H1 (cell line): ENCODE data around the gene RBM18. TPM values are rescaled to one million over a fixed set of nuclear protein-coding genes. Genes with fewer than 3 reads are reported as not detected.

ENCODE experiments used
- CTCF ChIA-PET: fragments of 300-600 bp; sonication (Branson Sonifier 250); formaldehyde crosslinking; loops from one replicate; lab custom pipeline; 2021; ENCODE audit not compliant: partially characterized antibody; lab: Charles Lee
- POLR2A ChIA-PET: fragments of 300-600 bp; sonication (Branson Sonifier 250); formaldehyde crosslinking; loops from one replicate; lab custom pipeline; 2021; ENCODE audit warnings: inconsistent platforms; ENCODE audit not compliant: partially characterized antibody; lab: Charles Lee
- DNase-seq, 2 experiments: peaks; one replicate each; pipeline versions ENCODE4 v3.0.0 to v3.0.0-alpha.2; 2010 to 2022; ENCODE audit warnings: low spot score in 2 of 2, low read depth in 1 of 2, mixed read lengths in 1 of 2
- FAIRE-seq: peaks from 2 replicates; lab custom pipeline; 2011; peaks lifted over from hg19 to GRCh38; lab: Jason Lieb, UNC
- H2AFZ ChIP-seq: 2 replicates; pipeline ENCODE4 v1.8.1; 2012; ENCODE audit warnings: low read length, inconsistent platforms
- H2AK5ac ChIP-seq: 2 replicates; pipeline ENCODE4 v1.6.1; 2013; ENCODE audit warnings: low read depth, low read length
- H2BK120ac ChIP-seq: replicated peaks from 2 replicates; pipeline ENCODE3; 2013; ENCODE audit warnings: low read depth, low read length, inconsistent platforms
- H2BK12ac ChIP-seq: 2 replicates; pipeline ENCODE4 v1.6.1; 2013; ENCODE audit warnings: low read depth, low read length
- H2BK15ac ChIP-seq: 2 replicates; pipeline ENCODE4 v1.6.1; 2013; ENCODE audit warnings: low read length
- H2BK20ac ChIP-seq: 2 replicates; pipeline ENCODE4 v1.6.1; 2013; ENCODE audit warnings: low read length
- H2BK5ac ChIP-seq: 2 replicates; pipeline ENCODE4 v1.6.1; 2013; ENCODE audit warnings: low read depth, low read length
- H3K14ac ChIP-seq: 2 replicates; pipeline ENCODE4 v1.6.1; 2013; ENCODE audit warnings: inconsistent platforms; ENCODE audit not compliant: insufficient read length
- H3K18ac ChIP-seq: 2 replicates; pipeline ENCODE4 v1.6.1; 2013; ENCODE audit warnings: low read length; ENCODE audit errors: extremely low read depth
- H3K23ac ChIP-seq: 2 replicates; pipeline ENCODE4 v1.6.1; 2013; ENCODE audit warnings: inconsistent platforms; ENCODE audit not compliant: insufficient read length
- H3K23me2 ChIP-seq: 2 replicates; pipeline ENCODE4 v1.6.1; 2013; ENCODE audit warnings: low read depth, low read length
- H3K27ac ChIP-seq: 2 replicates; pipeline ENCODE4 v1.6.1; 2011; ENCODE audit warnings: low read depth, low read length, inconsistent platforms
- H3K27me3 ChIP-seq, 4 experiments: replicated peaks in 1 of 4; 1 replicate in 1 of 4; 2 replicates in 3 of 4; pipeline versions ENCODE4 v1.6.1 to v1.8.1; 2011 to 2013; ENCODE audit warnings: low read length in 3 of 4, mild to moderate bottlenecking in 3 of 4, inconsistent platforms in 2 of 4, mixed read lengths in 2 of 4, moderate library complexity in 1 of 4; ENCODE audit not compliant: control insufficient read depth in 3 of 4, insufficient read depth in 3 of 4; ENCODE audit errors: extremely low read depth in 1 of 4
- H3K36me3 ChIP-seq, 4 experiments: 2 replicates each; pipeline versions ENCODE4 v1.6.1 to v1.8.1; 2011 to 2013; ENCODE audit warnings: mild to moderate bottlenecking in 4 of 4, low read length in 3 of 4, moderate library complexity in 2 of 4, control low read depth in 1 of 4, inconsistent platforms in 1 of 4; ENCODE audit not compliant: insufficient read depth in 4 of 4, control insufficient read depth in 2 of 4
- H3K4ac ChIP-seq: replicated peaks from 2 replicates; pipeline ENCODE3; 2013; ENCODE audit warnings: low read length, low read depth, mixed read lengths, inconsistent platforms; ENCODE audit not compliant: insufficient read length
- H3K4me1 ChIP-seq, 4 experiments: replicated peaks in 1 of 4; 1 replicate in 1 of 4; 2 replicates in 3 of 4; pipeline versions ENCODE4 v1.6.1 to v1.8.1; 2011 to 2013; ENCODE audit warnings: low read length in 3 of 4, inconsistent platforms in 2 of 4, mixed read lengths in 1 of 4; ENCODE audit not compliant: insufficient read depth in 4 of 4, control insufficient read depth in 3 of 4
- H3K4me2 ChIP-seq, 2 experiments: 2 replicates each; pipeline versions ENCODE4 v1.6.1 to v1.8.1; 2011 to 2013; ENCODE audit warnings: low read depth in 2 of 2, low read length in 2 of 2, control low read depth in 1 of 2, inconsistent platforms in 1 of 2, mild to moderate bottlenecking in 1 of 2; ENCODE audit not compliant: insufficient read depth in 1 of 2
- H3K4me3 ChIP-seq, 4 experiments: fragments of 200-600, 300-600 bp in 1 of 4; sonication (generic), shearing (Covaris generic), sonication (Bioruptor Twin) in 1 of 4; 2 replicates each; pipeline versions ENCODE4 v1.5.1 to v1.8.1; 2011 to 2016; ENCODE audit warnings: low read length in 4 of 4, low read depth in 3 of 4, control low read depth in 2 of 4, inconsistent platforms in 2 of 4, mild to moderate bottlenecking in 2 of 4, mixed read lengths in 1 of 4, moderate library complexity in 1 of 4; ENCODE audit not compliant: insufficient read depth in 2 of 4; ENCODE audit errors: extremely low read depth in 1 of 4
- H3K56ac ChIP-seq: replicated peaks from 2 replicates; pipeline ENCODE3; 2013; ENCODE audit warnings: low read depth, mild to moderate bottlenecking, mixed read lengths, low read length, inconsistent platforms; ENCODE audit not compliant: insufficient read length
- H3K79me1 ChIP-seq: 2 replicates; pipeline ENCODE4 v1.6.1; 2013; ENCODE audit warnings: low read depth, low read length, control low read depth
- H3K79me2 ChIP-seq, 2 experiments: 2 replicates each; pipeline versions ENCODE4 v1.6.1 to v1.8.1; 2012 to 2013; ENCODE audit warnings: low read length in 2 of 2, mild to moderate bottlenecking in 2 of 2, inconsistent platforms in 1 of 2; ENCODE audit not compliant: insufficient read depth in 2 of 2, control insufficient read depth in 1 of 2
- H3K9ac ChIP-seq, 4 experiments: replicated peaks in 1 of 4; 1 replicate in 1 of 4; 2 replicates in 3 of 4; pipeline versions ENCODE4 v1.6.1 to v1.8.1; 2011 to 2013; ENCODE audit warnings: low read depth in 3 of 4, low read length in 3 of 4, control low read depth in 2 of 4, mild to moderate bottlenecking in 2 of 4, moderate library complexity in 2 of 4, inconsistent platforms in 1 of 4; ENCODE audit errors: extremely low read depth in 1 of 4
- H3K9me3 ChIP-seq, 2 experiments: 2 replicates each; pipeline versions ENCODE4 v1.6.1 to v1.8.1; 2012 to 2013; ENCODE audit warnings: mild to moderate bottlenecking in 2 of 2, moderate library complexity in 2 of 2, control low read depth in 1 of 2, inconsistent platforms in 1 of 2, low read depth in 1 of 2, low read length in 1 of 2, mixed read lengths in 1 of 2; ENCODE audit not compliant: insufficient read depth in 2 of 2
- H4K20me1 ChIP-seq, 2 experiments: replicated peaks in 1 of 2; 2 replicates each; pipeline versions ENCODE3 to v1.8.1; 2011 to 2013; ENCODE audit warnings: inconsistent platforms in 2 of 2, low read length in 2 of 2, mild to moderate bottlenecking in 1 of 2; ENCODE audit not compliant: insufficient read depth in 2 of 2, control insufficient read depth in 1 of 2
- H4K5ac ChIP-seq: 2 replicates; pipeline ENCODE4 v1.6.1; 2013; ENCODE audit warnings: low read length, low read depth, mixed read lengths, inconsistent platforms; ENCODE audit not compliant: insufficient read length
- H4K8ac ChIP-seq: 2 replicates; pipeline ENCODE4 v1.8.0; 2013; ENCODE audit warnings: mild to moderate bottlenecking, moderate library complexity, low read length, inconsistent platforms; ENCODE audit not compliant: insufficient read depth; ENCODE audit errors: extremely low read depth
- H4K91ac ChIP-seq: replicated peaks from 2 replicates; pipeline ENCODE3; 2013; ENCODE audit warnings: low read length, mixed read lengths, inconsistent platforms; ENCODE audit not compliant: insufficient read length
- ASH2L ChIP-seq: fragments of 200-600, 300-600 bp; sonication (generic); IDR thresholded peaks from one replicate; pipeline ENCODE4 v1.7.1; 2017; ENCODE audit warnings: low read length
- CTBP2 ChIP-seq: IDR thresholded peaks from 2 replicates; pipeline ENCODE4 v1.7.0; 2011; ENCODE audit warnings: borderline replicate concordance, mild to moderate bottlenecking, moderate library complexity, mixed read lengths, low read length; ENCODE audit not compliant: insufficient read depth, insufficient read length
- GABPA ChIP-seq: IDR thresholded peaks from 2 replicates; pipeline ENCODE4 v1.6.1; 2011; ENCODE audit warnings: mild to moderate bottlenecking, low read length, moderate library complexity, borderline replicate concordance; ENCODE audit not compliant: insufficient read depth
- GTF2F1 ChIP-seq: IDR thresholded peaks from 2 replicates; pipeline ENCODE4 v1.6.1; 2012; ENCODE audit warnings: low read depth, low read length, improper control_type of control experiment, borderline replicate concordance
- POU5F1 ChIP-seq: IDR thresholded peaks from 2 replicates; pipeline ENCODE4 v1.6.1; 2011; ENCODE audit warnings: low read depth, mild to moderate bottlenecking, low read length, moderate library complexity
- SIX5 ChIP-seq: IDR thresholded peaks from 2 replicates; pipeline ENCODE4 v1.6.1; 2011; ENCODE audit warnings: mild to moderate bottlenecking, low read depth, low read length
- SP1 ChIP-seq: IDR thresholded peaks from 2 replicates; pipeline ENCODE4 v1.6.1; 2011; ENCODE audit warnings: low read depth, low read length
- YY1 ChIP-seq: IDR thresholded peaks from 2 replicates; pipeline ENCODE4 v1.6.1; 2011; ENCODE audit warnings: low read depth, mild to moderate bottlenecking, low read length
- WGBS, 2 experiments: shearing (Covaris generic) in 1 of 2; methylation state at CpG; one replicate each; pipeline versions ENCODE4 v1.1.6 to v1.1.7; 2013 to 2015; ENCODE audit warnings: low lambda C conversion rate in 2 of 2, mixed read lengths in 2 of 2, inconsistent platforms in 1 of 2, low coverage in 1 of 2, missing lambda C conversion rate in 1 of 2; ENCODE audit not compliant: insufficient replicate concordance in 2 of 2, insufficient coverage in 1 of 2, insufficient read length in 1 of 2; ENCODE audit errors: extremely low coverage in 1 of 2, missing lambda C conversion rate in 1 of 2; 5-methylcytosine and 5-hydroxymethylcytosine counted together
- polyA plus RNA-seq, 7 experiments: library from polyadenylated mRNA; depleted of rRNA in 3 of 7; stranded (reverse) in 5 of 7; unstranded in 2 of 7; fragments of >200 nt in 5 of 7; fragments of 200-250 nt in 2 of 7; gene quantifications; 1 replicate in 5 of 7; 2 replicates in 1 of 7; 4 replicates in 1 of 7; pipeline versions ENCODE4 v1.2.1 to v1.2.3, GENCODE V29; 2011 to 2013; ENCODE audit warnings: missing spikeins in 2 of 7, mixed read lengths in 2 of 7
- total RNA-seq: library from RNA; stranded (reverse); fragmentation: NEBNext Ultra II Directional; extraction: Animal tissue kit (Norgen Biotek cat#: 25700); gene quantifications from 2 replicates; pipeline ENCODE4 v1.2.1, GENCODE V29; 2021
- TF ChIP-seq, protein P1 (sequence below): IDR thresholded peaks from 2 replicates; pipeline ENCODE4 v1.6.1; 2012; ENCODE audit warnings: low read length, inconsistent platforms
- TF ChIP-seq, protein P2 (sequence below): IDR thresholded peaks from 2 replicates; pipeline ENCODE4 v1.6.1; 2011; ENCODE audit warnings: low read depth, mild to moderate bottlenecking, low read length; ENCODE audit not compliant: insufficient read depth

Gene RBM18
- total and polyA plus RNA-seq, 2 of the 8 experiments (the other 6 are each of a cell fraction or from before 2014, with no cell fraction given) = 5.9 to 14.3 TPM

GRCh38 chr9:122291458-122291857, 26.8 kb upstream of the RBM18 start:
- Histone ChIP-seq H3K4ac (no peak overlapping the region), H4K91ac (no peak overlapping the region), H2BK120ac (no peak overlapping the region), H3K23me2 (no peaks in the 10 kb centered on the region), H2BK15ac (no peak overlapping the region), H3K4me1 (no peaks in the 10 kb centered on the region), H3K14ac (no peak overlapping the region), H2BK20ac (no peak overlapping the region), H3K9me3 (no peaks in the 10 kb centered on the region), H2AK5ac (no peak overlapping the region), H3K79me1 (no peaks in the 10 kb centered on the region), H3K18ac (no peak overlapping the region), H2BK12ac (no peak overlapping the region), H3K4me3 (no peak overlapping the region), H3K36me3 (peaks cover 7 to 32% (median 23%) of the 10 kb centered on the region in 4 experiments), H3K27ac (no peak overlapping the region), H4K5ac (no peak overlapping the region), H4K20me1 (peaks cover 0 to 1% of the 10 kb centered on the region in 2 experiments), H3K23ac (no peak overlapping the region), H2BK5ac (no peak overlapping the region), H3K9ac (no peak overlapping the region), H4K8ac (no peak overlapping the region), H3K27me3 (no peaks in the 10 kb centered on the region), H3K56ac (no peak overlapping the region), H3K79me2 (no peaks in the 10 kb centered on the region), H2AFZ (no peak overlapping the region), H3K4me2 (no peak overlapping the region)
- POLR2A ChIA-PET = no interaction called here
- TF ChIP-seq SP1 (no peak), GTF2F1 (no peak), SIX5 (no peak), POU5F1 (no peak), YY1 (no peak), CTBP2 (no peak), ASH2L (no peak), GABPA (no peak)
- TF ChIP-seq, protein P1, sequence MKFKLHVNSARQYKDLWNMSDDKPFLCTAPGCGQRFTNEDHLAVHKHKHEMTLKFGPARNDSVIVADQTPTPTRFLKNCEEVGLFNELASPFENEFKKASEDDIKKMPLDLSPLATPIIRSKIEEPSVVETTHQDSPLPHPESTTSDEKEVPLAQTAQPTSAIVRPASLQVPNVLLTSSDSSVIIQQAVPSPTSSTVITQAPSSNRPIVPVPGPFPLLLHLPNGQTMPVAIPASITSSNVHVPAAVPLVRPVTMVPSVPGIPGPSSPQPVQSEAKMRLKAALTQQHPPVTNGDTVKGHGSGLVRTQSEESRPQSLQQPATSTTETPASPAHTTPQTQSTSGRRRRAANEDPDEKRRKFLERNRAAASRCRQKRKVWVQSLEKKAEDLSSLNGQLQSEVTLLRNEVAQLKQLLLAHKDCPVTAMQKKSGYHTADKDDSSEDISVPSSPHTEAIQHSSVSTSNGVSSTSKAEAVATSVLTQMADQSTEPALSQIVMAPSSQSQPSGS = no peak
- TF ChIP-seq, protein P2, sequence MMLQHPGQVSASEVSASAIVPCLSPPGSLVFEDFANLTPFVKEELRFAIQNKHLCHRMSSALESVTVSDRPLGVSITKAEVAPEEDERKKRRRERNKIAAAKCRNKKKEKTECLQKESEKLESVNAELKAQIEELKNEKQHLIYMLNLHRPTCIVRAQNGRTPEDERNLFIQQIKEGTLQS = no peak
- 95% methylated on average over 3 of the region's 3 CpGs; no CpG with 5 or more reads in 1 of the 2 experiments for WGBS, 2 experiments
- FAIRE-seq (no peak), DNase-seq (no peak)
- CTCF ChIA-PET = interaction anchor here (1.2 to 3.5 kb wide), 6 partner anchors 16 to 169 kb away, joined by 3 to 11 read pairs (median 4); no protein-coding TSS in a partner anchor
